WERI-Rb-1 (cell line): ENCODE results near the gene RIOK2.
A peak's percentile ranks its signal among the peaks of the same experiment; 100 is the strongest.

Source experiments
- DNase-seq: peaks from one replicate; pipeline ENCODE4 v3.0.0-alpha.2; 2020
- H3K27ac ChIP-seq: fragments of 250-450 bp; sonication (Bioruptor Pico); 2 replicates; pipeline ENCODE4 v1.5.1; 2020; ENCODE audit warnings: mild to moderate bottlenecking, moderate library complexity
- H3K27me3 ChIP-seq: fragments of 250-450 bp; sonication (Bioruptor Pico); 2 replicates; pipeline ENCODE4 v1.5.1; 2021; ENCODE audit warnings: mild to moderate bottlenecking, low read depth, moderate library complexity; ENCODE audit not compliant: insufficient read depth, severe bottlenecking
- H3K36me3 ChIP-seq: fragments of 250-450 bp; sonication (Bioruptor Pico); 2 replicates; pipeline ENCODE4 v1.5.1; 2020; ENCODE audit warnings: mild to moderate bottlenecking, moderate library complexity
- H3K4me3 ChIP-seq: 2 replicates; pipeline ENCODE4 v1.5.1; 2011; ENCODE audit warnings: low read depth, mild to moderate bottlenecking, control low read depth, low read length
- H3K9me3 ChIP-seq: fragments of 250-450 bp; sonication (Bioruptor Pico); 2 replicates; pipeline ENCODE4 v1.5.1; 2021; ENCODE audit warnings: mild to moderate bottlenecking, moderate library complexity; ENCODE audit not compliant: severe bottlenecking
- CTCF ChIP-seq: IDR thresholded peaks from 2 replicates; pipeline ENCODE4 v1.5.1; 2011; ENCODE audit warnings: low read depth, mild to moderate bottlenecking, control low read depth, inconsistent platforms, low read length

The RIOK2 gene

GRCh38 chr5:97164846-97165245, 18.2 kb downstream of the RIOK2 start:
- no peak overlapping the region for H3K4me3 ChIP-seq
- DNase-seq, result no peak
- no peak for TF ChIP-seq CTCF
- no peaks in the 10 kb centered on the region for H3K9me3 ChIP-seq
- H3K36me3 ChIP-seq, result peaks cover 84% of the 10 kb centered on the region
- no peak overlapping the region for H3K27ac ChIP-seq
- H3K27me3 ChIP-seq, result no peaks in the 10 kb centered on the region

- H3K9me3 ChIP-seq, result no peaks in the 10 kb centered on the region
- DNase-seq, result no peak
- no peak overlapping the region for H3K27ac ChIP-seq
- H3K4me3 ChIP-seq, result no peak overlapping the region
- H3K36me3 ChIP-seq, result peaks cover 79% of the 10 kb centered on the region
- no peaks in the 10 kb centered on the region for H3K27me3 ChIP-seq
- no peak for TF ChIP-seq CTCF
Measured at GRCh38 chr5:97163790-97164285, 19.2 kb downstream of the RIOK2 start.

GRCh38 chr5:97163360-97163764, 19.7 kb downstream of the RIOK2 start:
- no peak overlapping the region for H3K27ac ChIP-seq
- H3K27me3 ChIP-seq, result no peaks in the 10 kb centered on the region
- no peak overlapping the region for H3K4me3 ChIP-seq
- peaks cover 74% of the 10 kb centered on the region for H3K36me3 ChIP-seq
- DNase-seq, result no peak
- peaks cover 3% of the 10 kb centered on the region for H3K9me3 ChIP-seq
- TF ChIP-seq CTCF, result peak; percentile 13; the same call in 1 of the 2 replicates

- peak; percentile 64 for DNase-seq
- Histone ChIP-seq H3K36me3 (peaks cover 61% of the 10 kb centered on the region), H3K27ac (no peak overlapping the region), H3K4me3 (no peak overlapping the region), H3K27me3 (no peaks in the 10 kb centered on the region), H3K9me3 (peaks cover 3% of the 10 kb centered on the region)
- peak; percentile 67 for TF ChIP-seq CTCF
Measured at GRCh38 chr5:97162045-97162444, 21.0 kb downstream of the RIOK2 start.

- H3K27ac ChIP-seq, result no peak overlapping the region
- TF ChIP-seq CTCF, result no peak
- H3K4me3 ChIP-seq, result no peak overlapping the region
- no peak for DNase-seq
- peaks cover 31% of the 10 kb centered on the region for H3K36me3 ChIP-seq
- peaks cover 6% of the 10 kb centered on the region for H3K9me3 ChIP-seq
- no peaks in the 10 kb centered on the region for H3K27me3 ChIP-seq
Measured at GRCh38 chr5:97157689-97158088, 25.4 kb downstream of the RIOK2 start.

GRCh38 chr5:97151370-97151769, 31.7 kb downstream of the RIOK2 start:
- H3K36me3 ChIP-seq, result no peaks in the 10 kb centered on the region
- H3K27ac ChIP-seq, result no peak overlapping the region
- DNase-seq, result no peak
- no peaks in the 10 kb centered on the region for H3K27me3 ChIP-seq
- no peak for TF ChIP-seq CTCF
- H3K9me3 ChIP-seq, result peaks cover 3% of the 10 kb centered on the region
- no peak overlapping the region for H3K4me3 ChIP-seq
